ENCODE data around the gene ALKBH5. TPM values are rescaled to one million over a fixed set of nuclear protein-coding genes. Genes with fewer than 3 reads are reported as not detected.

The ALKBH5 gene
- total RNA-seq, 1 donor from 2014 or later = 92.6 TPM

DNA sequence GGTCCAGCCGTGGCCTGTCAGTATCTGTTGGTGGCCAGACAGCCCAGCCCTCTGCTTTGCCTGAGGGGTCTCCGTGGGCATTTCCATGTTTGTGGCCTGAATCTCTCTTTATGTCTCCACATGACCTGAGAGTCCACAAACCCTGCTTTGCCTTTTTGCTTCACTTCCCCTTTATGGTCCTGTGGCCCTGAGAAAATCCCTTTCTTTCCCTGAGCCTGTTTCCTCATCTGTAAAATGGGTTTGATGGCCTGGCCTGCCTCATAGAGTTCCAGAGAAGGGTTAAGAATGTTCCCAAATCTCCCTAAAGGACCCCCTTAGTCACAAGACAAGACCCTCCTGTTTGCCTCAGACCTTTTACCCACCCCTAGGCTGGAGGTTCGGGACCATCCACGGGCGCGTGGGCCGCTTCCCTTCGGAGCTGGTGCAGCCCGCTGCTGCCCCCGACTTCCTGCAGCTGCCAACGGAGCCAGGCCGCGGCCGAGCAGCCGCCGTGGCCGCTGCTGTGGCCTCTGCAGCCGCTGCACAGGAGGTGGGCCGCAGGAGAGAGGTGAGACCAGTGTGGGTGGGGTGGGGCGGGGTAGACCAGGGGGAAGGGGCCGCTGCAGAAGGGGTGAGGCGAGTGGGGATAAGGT lies 26.2 kb upstream of the ALKBH5 start:
- Mint-ChIP-seq H3K27me3 (ENCODE audit: low read depth, unreplicated experiment) (peaks cover 21% of the 10 kb centered on the region), H3K36me3 (ENCODE audit: low read depth, unreplicated experiment) (no peaks in the 10 kb centered on the region), H3K27ac (ENCODE audit: unreplicated experiment) (no peak overlapping the region), H3K4me1 (ENCODE audit: low read depth, unreplicated experiment) (peaks cover 10% of the 10 kb centered on the region), H3K4me3 (ENCODE audit: unreplicated experiment) (no peak overlapping the region), H3K9me3 (ENCODE audit: unreplicated experiment) (no peaks in the 10 kb centered on the region)
- H3K9ac ChIP-seq (ENCODE audit: low read length) = no peak overlapping the region
- no peak overlapping the region for H3K4me3 ChIP-seq (ENCODE audit: insufficient read depth, low read depth, low read length)
- no peaks in the 10 kb centered on the region for H3K36me3 ChIP-seq (ENCODE audit: insufficient read depth, low read length)
- peak overlapping the region; percentile 74 for H3K4me2 ChIP-seq (ENCODE audit: low read length)
- DNase-seq (ENCODE audit: low read depth) (no peak), FAIRE-seq (no peak)
- H3K27ac ChIP-seq (ENCODE audit: low read depth, low read length) = no peak overlapping the region
- peaks cover 3% of the 10 kb centered on the region for H3K9me3 ChIP-seq (ENCODE audit: insufficient read depth, low read depth, low read length)
- peak overlapping the region; percentile 83 for H2AFZ ChIP-seq (ENCODE audit: low read depth, low read length)
- H4K20me1 ChIP-seq (ENCODE audit: insufficient read depth, low read length) = no peaks in the 10 kb centered on the region
- peaks cover 15% of the 10 kb centered on the region for H3K4me1 ChIP-seq (ENCODE audit: insufficient read depth, low read length)
- H3K27me3 ChIP-seq (ENCODE audit: insufficient read depth, low read length) = no peaks in the 10 kb centered on the region
- TF ChIP-seq, protein P1, sequence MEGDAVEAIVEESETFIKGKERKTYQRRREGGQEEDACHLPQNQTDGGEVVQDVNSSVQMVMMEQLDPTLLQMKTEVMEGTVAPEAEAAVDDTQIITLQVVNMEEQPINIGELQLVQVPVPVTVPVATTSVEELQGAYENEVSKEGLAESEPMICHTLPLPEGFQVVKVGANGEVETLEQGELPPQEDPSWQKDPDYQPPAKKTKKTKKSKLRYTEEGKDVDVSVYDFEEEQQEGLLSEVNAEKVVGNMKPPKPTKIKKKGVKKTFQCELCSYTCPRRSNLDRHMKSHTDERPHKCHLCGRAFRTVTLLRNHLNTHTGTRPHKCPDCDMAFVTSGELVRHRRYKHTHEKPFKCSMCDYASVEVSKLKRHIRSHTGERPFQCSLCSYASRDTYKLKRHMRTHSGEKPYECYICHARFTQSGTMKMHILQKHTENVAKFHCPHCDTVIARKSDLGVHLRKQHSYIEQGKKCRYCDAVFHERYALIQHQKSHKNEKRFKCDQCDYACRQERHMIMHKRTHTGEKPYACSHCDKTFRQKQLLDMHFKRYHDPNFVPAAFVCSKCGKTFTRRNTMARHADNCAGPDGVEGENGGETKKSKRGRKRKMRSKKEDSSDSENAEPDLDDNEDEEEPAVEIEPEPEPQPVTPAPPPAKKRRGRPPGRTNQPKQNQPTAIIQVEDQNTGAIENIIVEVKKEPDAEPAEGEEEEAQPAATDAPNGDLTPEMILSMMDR (IDR thresholded peaks at IDR 0.05; ENCODE audit: insufficient read depth, low read depth, low read length) = no peak
- TF ChIP-seq EZH2 (IDR thresholded peaks at IDR 0.05; ENCODE audit: insufficient read depth, low read length) = no peak
- no peaks in the 10 kb centered on the region for H3K79me2 ChIP-seq (ENCODE audit: insufficient read depth, low read length)

DNA sequence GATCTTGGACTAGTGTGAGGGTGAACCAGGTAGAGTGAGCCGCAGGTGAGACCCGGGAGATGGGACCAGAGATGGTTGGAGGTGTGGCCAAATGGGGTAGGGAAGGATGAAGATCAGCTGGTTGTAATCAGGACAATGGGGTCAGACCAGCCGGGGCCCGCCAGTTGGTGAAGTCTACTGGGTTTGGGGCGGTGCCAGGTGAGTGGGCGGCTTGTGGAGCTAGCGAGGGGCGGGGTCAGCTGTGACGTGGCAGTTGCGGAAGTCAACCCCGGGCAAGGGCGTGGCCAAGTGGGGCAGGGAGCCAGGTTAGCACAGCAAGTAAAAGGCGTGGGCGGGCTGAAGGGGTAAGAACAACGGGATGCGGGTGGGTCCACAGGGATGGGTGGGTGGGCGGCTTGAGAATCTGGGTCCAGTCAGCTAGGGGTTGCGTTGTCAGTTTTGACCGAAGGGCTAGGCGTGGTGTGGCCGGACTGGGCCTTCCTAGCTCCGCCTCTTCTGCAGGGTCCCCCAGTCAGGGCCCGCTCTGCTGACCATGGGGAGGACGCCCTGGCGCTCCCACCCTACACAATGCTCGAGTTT lies 25.5 kb upstream of the ALKBH5 start:
- no peaks in the 10 kb centered on the region for H3K36me3 ChIP-seq (ENCODE audit: insufficient read depth, low read length)
- FAIRE-seq (no peak), DNase-seq (ENCODE audit: low read depth) (peak; percentile 76)
- peaks cover 10% of the 10 kb centered on the region for H3K4me1 Mint-ChIP-seq (ENCODE audit: low read depth, unreplicated experiment)
- H3K27me3 ChIP-seq (ENCODE audit: insufficient read depth, low read length) = no peaks in the 10 kb centered on the region
- TF ChIP-seq, protein P1 (IDR thresholded peaks at IDR 0.05; ENCODE audit: insufficient read depth, low read depth, low read length) = no peak
- TF ChIP-seq EZH2 (IDR thresholded peaks at IDR 0.05; ENCODE audit: insufficient read depth, low read length) = no peak
- H4K20me1 ChIP-seq (ENCODE audit: insufficient read depth, low read length) = no peaks in the 10 kb centered on the region
- H3K27me3 Mint-ChIP-seq (ENCODE audit: low read depth, unreplicated experiment) = peaks cover 15% of the 10 kb centered on the region
- no peak overlapping the region for H3K27ac ChIP-seq (ENCODE audit: low read depth, low read length)
- peak overlapping the region; percentile 5 for H3K4me3 ChIP-seq (ENCODE audit: insufficient read depth, low read depth, low read length)
- no peaks in the 10 kb centered on the region for H3K79me2 ChIP-seq (ENCODE audit: insufficient read depth, low read length)
- peak overlapping the region; percentile 74 for H3K4me2 ChIP-seq (ENCODE audit: low read length)
- H3K4me1 ChIP-seq (ENCODE audit: insufficient read depth, low read length) = peaks cover 14% of the 10 kb centered on the region
- no peak overlapping the region for H3K27ac Mint-ChIP-seq (ENCODE audit: unreplicated experiment)
- H2AFZ ChIP-seq (ENCODE audit: low read depth, low read length) = peak overlapping the region; percentile 83
- H3K36me3 Mint-ChIP-seq (ENCODE audit: low read depth, unreplicated experiment) = no peaks in the 10 kb centered on the region
- no peaks in the 10 kb centered on the region for H3K9me3 Mint-ChIP-seq (ENCODE audit: unreplicated experiment)
- peak overlapping the region; percentile 70 for H3K4me3 Mint-ChIP-seq (ENCODE audit: unreplicated experiment)
- peaks cover 3% of the 10 kb centered on the region for H3K9me3 ChIP-seq (ENCODE audit: insufficient read depth, low read depth, low read length)
- H3K9ac ChIP-seq (ENCODE audit: low read length) = peak overlapping the region; percentile 31

DNA sequence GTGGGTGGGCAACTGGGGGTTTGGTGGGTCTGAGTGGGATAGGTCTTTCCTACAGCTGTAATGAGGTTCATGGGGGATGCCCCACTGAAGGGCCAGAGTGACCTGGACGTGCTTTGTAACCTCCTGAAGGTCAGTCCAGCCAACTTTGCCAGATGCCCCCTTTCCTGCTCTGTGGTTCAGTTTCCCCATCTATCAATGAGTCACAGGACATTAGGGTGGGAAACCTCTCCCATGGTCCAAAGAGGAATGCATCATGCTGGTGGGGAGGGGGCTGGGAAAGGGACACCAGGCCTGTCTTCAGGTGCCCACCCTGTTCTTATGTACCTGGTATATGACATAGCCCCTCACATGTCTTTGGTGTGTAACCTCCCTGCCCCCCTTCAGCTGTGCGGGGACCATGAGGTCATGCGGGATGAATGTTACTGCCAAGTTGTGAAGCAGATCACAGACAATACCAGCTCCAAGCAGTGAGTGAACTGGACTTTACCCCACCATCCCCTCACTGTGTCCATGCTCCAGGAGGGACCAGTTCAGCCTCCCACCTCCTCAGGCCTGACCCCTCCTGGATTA lies 24.0 kb upstream of the ALKBH5 start:
- peaks cover 3% of the 10 kb centered on the region for H3K9me3 ChIP-seq (ENCODE audit: insufficient read depth, low read depth, low read length)
- Mint-ChIP-seq H3K4me1 (ENCODE audit: low read depth, unreplicated experiment) (peaks cover 8% of the 10 kb centered on the region), H3K9me3 (ENCODE audit: unreplicated experiment) (no peaks in the 10 kb centered on the region), H3K36me3 (ENCODE audit: low read depth, unreplicated experiment) (no peaks in the 10 kb centered on the region), H3K27ac (ENCODE audit: unreplicated experiment) (no peak overlapping the region), H3K4me3 (ENCODE audit: unreplicated experiment) (no peak overlapping the region), H3K27me3 (ENCODE audit: low read depth, unreplicated experiment) (peaks cover 15% of the 10 kb centered on the region)
- H3K27ac ChIP-seq (ENCODE audit: low read depth, low read length) = no peak overlapping the region
- no peak overlapping the region for H3K4me3 ChIP-seq (ENCODE audit: insufficient read depth, low read depth, low read length)
- H3K27me3 ChIP-seq (ENCODE audit: insufficient read depth, low read length) = no peaks in the 10 kb centered on the region
- no peak for FAIRE-seq
- DNase-seq (ENCODE audit: low read depth) = no peak
- TF ChIP-seq, protein P1 (IDR thresholded peaks at IDR 0.05; ENCODE audit: insufficient read depth, low read depth, low read length) = no peak
- no peak for TF ChIP-seq EZH2 (IDR thresholded peaks at IDR 0.05; ENCODE audit: insufficient read depth, low read length)
- peaks cover 11% of the 10 kb centered on the region for H3K4me1 ChIP-seq (ENCODE audit: insufficient read depth, low read length)
- H2AFZ ChIP-seq (ENCODE audit: low read depth, low read length) = no peak overlapping the region
- no peak overlapping the region for H3K9ac ChIP-seq (ENCODE audit: low read length)
- no peaks in the 10 kb centered on the region for H3K79me2 ChIP-seq (ENCODE audit: insufficient read depth, low read length)
- no peaks in the 10 kb centered on the region for H3K36me3 ChIP-seq (ENCODE audit: insufficient read depth, low read length)
- H4K20me1 ChIP-seq (ENCODE audit: insufficient read depth, low read length) = no peaks in the 10 kb centered on the region
- H3K4me2 ChIP-seq (ENCODE audit: low read length) = no peak overlapping the region
